Adrenal gland (tissue), 12 donors: ENCODE results near the gene JADE3. TPM values are rescaled to one million over a fixed set of nuclear protein-coding genes. Genes with fewer than 3 reads are reported as not detected.

Source experiments
- DNase-seq, 7 donors: peaks; one replicate each; pipeline ENCODE4 v3.0.0-alpha.2; 2019 to 2020
- H3K27ac ChIP-seq, 5 donors: fragments of 200-600 bp; sonication (generic) in 4 of 5; 1 replicate in 3 of 5; 2 replicates in 2 of 5; pipeline versions ENCODE4 v1.5.1 to v1.8.0; 2016 to 2020; ENCODE audit warnings: mild to moderate bottlenecking in 1 of 5
- H3K27me3 ChIP-seq: fragments of 200-600 bp; 2 replicates; pipeline ENCODE4 v1.8.0; 2021
- H3K36me3 ChIP-seq, 2 donors: fragments of 200-600 bp; replicated peaks in 1 of 2; 1 replicate in 1 of 2; 2 replicates in 1 of 2; pipeline versions ENCODE4 v1.5.1 to v1.8.0; 2018 to 2022
- H3K4me1 ChIP-seq, 2 donors: fragments of 200-600 bp; replicated peaks in 1 of 2; 1 replicate in 1 of 2; 2 replicates in 1 of 2; pipeline versions ENCODE4 v1.5.1 to v1.8.0; 2018 to 2021
- H3K4me3 ChIP-seq, 4 donors: fragments of 200-600 bp; sonication (generic) in 3 of 4; one replicate each; pipeline ENCODE4 v1.5.1; 2016 to 2018
- H3K9me3 ChIP-seq, 3 donors: fragments of 200-600 bp; sonication (generic) in 1 of 3; replicated peaks in 1 of 3; 1 replicate in 2 of 3; 2 replicates in 1 of 3; pipeline versions ENCODE4 v1.5.1 to v1.8.0; 2016 to 2021
- CTCF ChIP-seq, 6 experiments: fragments of 450-650 bp in 4 of 6; fragments of 200-600 bp in 2 of 6; sonication (generic) in 1 of 6; IDR thresholded peaks; 1 replicate in 5 of 6; 2 replicates in 1 of 6; pipeline versions ENCODE4 v1.5.1 to v1.8.0; 2016 to 2021; ENCODE audit warnings: antibody characterized with exemption in 6 of 6, mild to moderate bottlenecking in 2 of 6, moderate library complexity in 1 of 6
- POLR2A ChIP-seq, 2 donors: fragments of 450-650 bp; IDR thresholded peaks; one replicate each; pipeline ENCODE4 v1.6.1; 2017; ENCODE audit warnings: antibody characterized with exemption in 2 of 2, mild to moderate bottlenecking in 2 of 2, moderate library complexity in 1 of 2
- WGBS, 4 donors: extraction: QIAGEN DNeasy Blood & Tissue Kit in 2 of 4; methylation state at CpG; one replicate each; pipeline versions ENCODE4 v1.1.5 to v1.1.7; 2013 to 2017; 5-methylcytosine and 5-hydroxymethylcytosine counted together
- intact Hi-C, 2 donors: fragments of 100-400 bp; cut with DNase I; formaldehyde crosslinking; loops; one replicate each; pipeline versions ENCODE4 v1.14.1 to v1.15.0; 2022 to 2023
- polyA plus RNA-seq, 3 donors: library from polyadenylated mRNA; stranded (reverse); fragments of 200-250 nt in 2 of 3; fragments of 350-450 nt in 1 of 3; fragmentation: Illumina TruSeq in 1 of 3; extraction: RNeasy Lipid Tissue Mini Kit (QIAGEN cat#74804) in 1 of 3; gene quantifications; one replicate each; pipeline ENCODE4 v1.2.3, GENCODE V29; 2013 to 2014
- total RNA-seq, 9 donors: library from RNA; depleted of rRNA in 4 of 9; stranded (reverse); fragments of >200 nt in 4 of 9; fragments of 120-200 nt in 1 of 9; fragmentation: NEBNext Ultra II Directional in 1 of 9; extraction: Animal tissue kit (Norgen Biotek cat#: 25700) in 1 of 9; gene quantifications; one replicate each; pipeline versions ENCODE4 v1.1.0 to v1.2.4, GENCODE V29; 2013 to 2023
- donor health status: healthy with polysubstance abuse.
- donor health status: Bipolar disorder and iron deficiency.
- donor health status: DM: yes; HTN: yes; CAD: no.
- donor health status: DM: no; HTN: no; CAD: no.
- donor health status: DM: no; HTN: no; CAD: no.
- donor health status: DM: yes; HTN: yes; CAD: no.

JADE3 gene
- total and polyA plus RNA-seq, 12 donors = 2.8 to 39.5 (median 19.0) TPM

GRCh38 chrX:46866726-46867125 lies 45.5 kb upstream of the JADE3 start:
- TF ChIP-seq CTCF (IDR thresholded peaks at IDR 0.05) = no peak
- no peak for TF ChIP-seq POLR2A (IDR thresholded peaks at IDR 0.05)
- H3K27ac ChIP-seq = no peak overlapping the region

GRCh38 chrX:46873746-46874145 lies 38.5 kb upstream of the JADE3 start:
- TF ChIP-seq CTCF (IDR thresholded peaks at IDR 0.05) (no peak), POLR2A (IDR thresholded peaks at IDR 0.05) (no peak)
- no peaks in the 10 kb centered on the region for H3K36me3 ChIP-seq

More at GRCh38 chrX:46866726-46867125, 45.5 kb upstream of the JADE3 start:
- H3K27me3 ChIP-seq = no peaks in the 10 kb centered on the region
- H3K36me3 ChIP-seq = no peaks in the 10 kb centered on the region
- no peak for DNase-seq
- H3K4me1 ChIP-seq = no peaks in the 10 kb centered on the region
- H3K9me3 ChIP-seq = no peaks in the 10 kb centered on the region
- intact Hi-C loops = no loop called here
- H3K4me3 ChIP-seq = no peak overlapping the region

GRCh38 chrX:46876901-46877300 lies 35.3 kb upstream of the JADE3 start:
- Histone ChIP-seq H3K4me3 (no peak overlapping the region), H3K27ac (no peak overlapping the region), H3K36me3 (no peaks in the 10 kb centered on the region), H3K9me3 (no peaks in the 10 kb centered on the region), H3K4me1 (peaks cover 0 to 4% of the 10 kb centered on the region in 2 donors), H3K27me3 (no peaks in the 10 kb centered on the region)
- TF ChIP-seq CTCF (IDR thresholded peaks at IDR 0.05) (no peak), POLR2A (IDR thresholded peaks at IDR 0.05) (no peak)
- intact Hi-C loops = no loop called here
- DNase-seq = no peak

More at GRCh38 chrX:46873746-46874145, 38.5 kb upstream of the JADE3 start:
- H3K27ac ChIP-seq = no peak overlapping the region
- no peaks in the 10 kb centered on the region for H3K9me3 ChIP-seq
- no peaks in the 10 kb centered on the region for H3K27me3 ChIP-seq
- no peak for DNase-seq
- peaks cover 0 to 4% of the 10 kb centered on the region in 2 donors for H3K4me1 ChIP-seq
- H3K4me3 ChIP-seq = no peak overlapping the region
- 37 to 80% (median 62%) methylated on average over 2 of the region's 2 CpGs for WGBS, 4 donors
- intact Hi-C loops = no loop called here

- intact Hi-C loops = no loop called here
- Histone ChIP-seq H3K27ac (no peak overlapping the region), H3K36me3 (no peaks in the 10 kb centered on the region), H3K4me3 (no peak overlapping the region), H3K9me3 (no peaks in the 10 kb centered on the region), H3K27me3 (no peaks in the 10 kb centered on the region), H3K4me1 (no peaks in the 10 kb centered on the region)
- DNase-seq = no peak
- TF ChIP-seq POLR2A (IDR thresholded peaks at IDR 0.05) = no peak
- TF ChIP-seq CTCF (IDR thresholded peaks at IDR 0.05) = no peak
- WGBS, 4 donors = 56 to 93% (median 56%) methylated on average over 1 of the region's 1 CpG; no CpG with 5 or more reads in 1 of the 4 donors
Observed at GRCh38 chrX:46882266-46882665, 30.0 kb upstream of the JADE3 start.
